Measurements from ENCODE around the gene DUSP12. TPM values are rescaled to one million over a fixed set of nuclear protein-coding genes. Genes with fewer than 3 reads are reported as not detected.
"Not testable (repeated sequence)": the region's sequence is repeated elsewhere in the genome, so short reads cannot be mapped to it uniquely, and the experiment has no call there.

DUSP12 gene
- total RNA-seq, 1 experiment from 2014 or later: 31.6 TPM

GRCh38 chr1:161768461-161768860 lies 18.9 kb downstream of the DUSP12 start:
- CTCF ChIA-PET: no interaction called here

GRCh38 chr1:161768986-161769672 lies 19.5 kb downstream of the DUSP12 start:
- RAD21 ChIA-PET (ENCODE audit: low non-redundant PET in 1 of 2, low total read pairs in 2 of 2, uncharacterized antibody in 2 of 2, unreplicated experiment in 2 of 2): no interaction called here
- POLR2A ChIA-PET: no interaction called here
- no peaks in the 10 kb centered on the region for H3K36me3 ChIP-seq (ENCODE audit: control insufficient read depth in 1 of 2, insufficient read depth in 2 of 2, low read length in 2 of 2)
- no peak overlapping the region for H3K4me2 ChIP-seq (ENCODE audit: low read length)
- BruUV-seq (replicated peaks): no TSS peak
- H4K20me1 ChIP-seq (ENCODE audit: insufficient read depth): no peaks in the 10 kb centered on the region
- intact Hi-C loops (cut with micrococcal nuclease): no loop called here
- H3K4me1 ChIP-seq (ENCODE audit: control insufficient read depth in 1 of 2, insufficient read depth in 2 of 2, low read length in 2 of 2): peaks cover 6 to 20% of the 10 kb centered on the region in 2 experiments; a peak in 3 of 4 replicates
- no peak overlapping the region for H2AFZ ChIP-seq (ENCODE audit: low read depth, low read length, poor library complexity, severe bottlenecking)
- no peak overlapping the region for H3K4me3 ChIP-seq (replicated peaks in 1 of 2; ENCODE audit: low read depth in 1 of 2, low read length in 2 of 2)
- no peak overlapping the region for H3K27ac ChIP-seq (ENCODE audit: low read depth, low read length)
- DNase-seq (ENCODE audit: low read depth, low spot score) (no peak), ATAC-seq (no peak)
- no peak overlapping the region for H3K9ac ChIP-seq (ENCODE audit: low read length)
- H3K9me3 ChIP-seq (ENCODE audit: control insufficient read depth in 1 of 2, insufficient read depth in 1 of 2, low read depth in 1 of 2, low read length in 2 of 2): no peaks in the 10 kb centered on the region
- no peaks in the 10 kb centered on the region for H3K27me3 ChIP-seq (ENCODE audit: insufficient read depth, low read length)
- peaks cover 73% of the 10 kb centered on the region for H3K79me2 ChIP-seq (ENCODE audit: insufficient read depth, low read length)
- H3K9me2 ChIP-seq (ENCODE audit: insufficient read depth): no peaks in the 10 kb centered on the region
- CTCF ChIA-PET: interaction anchor here (1.2 kb wide), 1 partner anchor 23 kb away, joined by 3 read pairs; no protein-coding TSS in a partner anchor
- TF ChIP-seq ZFX (IDR thresholded peaks at IDR 0.05) (no peak), POLR2AphosphoS5 (IDR thresholded peaks at IDR 0.05; ENCODE audit: low read depth, low read length) (no peak), CEBPB (IDR thresholded peaks at IDR 0.05; ENCODE audit: low read depth) (no peak), ATF3 (IDR thresholded peaks at IDR 0.05) (no peak), POLR2A (IDR thresholded peaks at IDR 0.05; ENCODE audit: borderline replicate concordance, extremely low read depth, insufficient read depth, insufficient read length) (no peak), SP1 (IDR thresholded peaks at IDR 0.05; ENCODE audit: low read depth) (no peak), JUND (IDR thresholded peaks at IDR 0.05) (no peak), EZH2phosphoT487 (IDR thresholded peaks at IDR 0.05; ENCODE audit: borderline replicate concordance) (no peak), CBX3 (IDR thresholded peaks at IDR 0.05; ENCODE audit: low read depth) (no peak)

More at GRCh38 chr1:161768461-161768860, 18.9 kb downstream of the DUSP12 start:
- BruUV-seq (replicated peaks): no TSS peak
- Histone ChIP-seq H3K79me2 (ENCODE audit: insufficient read depth, low read length) (peaks cover 66% of the 10 kb centered on the region), H2AFZ (ENCODE audit: low read depth, low read length, poor library complexity, severe bottlenecking) (no peak overlapping the region), H3K36me3 (ENCODE audit: control insufficient read depth in 1 of 2, insufficient read depth in 2 of 2, low read length in 2 of 2) (no peaks in the 10 kb centered on the region), H3K9me3 (ENCODE audit: control insufficient read depth in 1 of 2, insufficient read depth in 1 of 2, low read depth in 1 of 2, low read length in 2 of 2) (no peaks in the 10 kb centered on the region), H3K4me1 (ENCODE audit: control insufficient read depth in 1 of 2, insufficient read depth in 2 of 2, low read length in 2 of 2) (peaks cover 13 to 26% of the 10 kb centered on the region in 2 experiments; a peak in 3 of 4 replicates), H3K4me3 (replicated peaks in 1 of 2; ENCODE audit: low read depth in 1 of 2, low read length in 2 of 2) (no peak overlapping the region), H3K27me3 (ENCODE audit: insufficient read depth, low read length) (no peaks in the 10 kb centered on the region), H3K27ac (ENCODE audit: low read depth, low read length) (no peak overlapping the region), H4K20me1 (ENCODE audit: insufficient read depth) (no peaks in the 10 kb centered on the region), H3K4me2 (ENCODE audit: low read length) (no peak overlapping the region), H3K9ac (ENCODE audit: low read length) (no peak overlapping the region), H3K9me2 (ENCODE audit: insufficient read depth) (no peaks in the 10 kb centered on the region)
- no peak for DNase-seq (ENCODE audit: low read depth, low spot score)
- TF ChIP-seq ZNF274 (IDR thresholded peaks at IDR 0.05; ENCODE audit: low read depth, low read length): no peak
- TF ChIP-seq CEBPB (IDR thresholded peaks at IDR 0.05; ENCODE audit: low read depth): no peak
- TF ChIP-seq YY1 (IDR thresholded peaks at IDR 0.05; ENCODE audit: extremely low read depth, insufficient replicate concordance, low read depth, low read length): no peak
- ATAC-seq: no peak
- ChIA-PET POLR2A (no interaction called here), RAD21 (ENCODE audit: low non-redundant PET in 1 of 2, low total read pairs in 2 of 2, uncharacterized antibody in 2 of 2, unreplicated experiment in 2 of 2) (no interaction called here)
- intact Hi-C loops (cut with micrococcal nuclease): no loop called here

- RAD21 ChIA-PET (ENCODE audit: low non-redundant PET in 1 of 2, low total read pairs in 2 of 2, uncharacterized antibody in 2 of 2, unreplicated experiment in 2 of 2); H4K20me1 ChIP-seq (ENCODE audit: insufficient read depth); H3K27me3 ChIP-seq (ENCODE audit: insufficient read depth, low read length); BruUV-seq (replicated peaks); H3K27ac ChIP-seq (ENCODE audit: low read depth, low read length); DNase-seq (ENCODE audit: low read depth, low spot score); POLR2A ChIA-PET; ATAC-seq; H3K9ac ChIP-seq (ENCODE audit: low read length); H3K4me2 ChIP-seq (ENCODE audit: low read length); H3K4me3 ChIP-seq (replicated peaks in 1 of 2; ENCODE audit: low read depth in 1 of 2, low read length in 2 of 2); H3K9me3 ChIP-seq (ENCODE audit: control insufficient read depth in 1 of 2, insufficient read depth in 1 of 2, low read depth in 1 of 2, low read length in 2 of 2); intact Hi-C loops (cut with micrococcal nuclease); H3K9me2 ChIP-seq (ENCODE audit: insufficient read depth); H3K36me3 ChIP-seq (ENCODE audit: control insufficient read depth in 1 of 2, insufficient read depth in 2 of 2, low read length in 2 of 2); H2AFZ ChIP-seq (ENCODE audit: low read depth, low read length, poor library complexity, severe bottlenecking): not testable (repeated sequence)
- Histone ChIP-seq H3K79me2 (ENCODE audit: insufficient read depth, low read length) (peaks cover 78% of the 10 kb centered on the region), H3K4me1 (ENCODE audit: control insufficient read depth in 1 of 2, insufficient read depth in 2 of 2, low read length in 2 of 2) (peaks cover 3 to 15% of the 10 kb centered on the region in 2 experiments; a peak in 3 of 4 replicates)
- CTCF ChIA-PET: interaction anchor here (1.2 kb wide), 1 partner anchor 23 kb away, joined by 3 read pairs; no protein-coding TSS in a partner anchor
These were observed 20.1 kb downstream of the DUSP12 start for GRCh38 chr1:161769673-161770045.

Measured in HCT116 (cell line).